Measurements from ENCODE around the gene CUL4A. TPM values are rescaled to one million over a fixed set of nuclear protein-coding genes. Genes with fewer than 3 reads are reported as not detected.

The CUL4A gene
- total RNA-seq, 2 experiments from 2014 or later = 54.6 to 56.6 TPM

DNA sequence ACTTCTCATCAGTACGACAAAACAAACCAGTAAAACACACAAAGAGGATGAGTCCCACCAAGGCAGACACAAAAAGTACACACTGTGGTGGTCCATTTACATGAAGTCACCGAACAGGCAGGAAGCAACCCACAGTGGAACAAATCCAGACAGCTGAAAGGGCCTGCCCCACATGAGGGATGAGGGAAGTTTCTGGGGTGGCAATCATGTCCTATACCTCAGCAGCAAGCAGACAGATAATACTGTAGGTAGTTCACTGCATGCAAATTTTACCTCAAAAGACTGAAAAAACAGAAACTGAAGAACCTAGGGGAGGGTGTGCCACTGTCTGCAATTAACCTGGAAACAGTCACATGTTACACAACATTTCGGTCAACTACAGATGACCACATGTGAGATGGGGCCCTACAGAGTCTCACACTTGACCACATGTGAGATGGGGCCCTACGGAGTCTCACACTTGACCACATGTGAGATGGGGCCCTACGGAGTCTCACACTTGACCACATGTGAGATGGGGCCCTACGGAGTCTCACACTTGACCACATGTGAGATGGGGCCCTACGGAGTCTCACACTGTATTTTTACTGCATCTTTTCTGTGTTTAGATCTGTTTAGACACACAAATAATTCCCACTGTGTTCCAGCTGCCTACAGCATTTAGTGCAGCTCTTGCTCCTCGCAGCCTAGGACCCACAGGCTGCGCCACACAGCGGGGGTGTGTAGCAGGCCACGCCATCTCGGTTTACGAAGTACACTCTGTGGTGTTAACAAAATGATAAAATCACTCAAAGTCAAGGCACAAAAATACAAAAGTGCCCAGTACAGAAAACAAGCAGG is 23.1 kb upstream of the CUL4A start:
- ATAC-seq (ENCODE audit: poor library complexity) (peak; percentile 30), DNase-seq (peak in 3 of 14 experiments; percentile 25 to 57 (median 31))
- Mint-ChIP-seq H3K4me1 (ENCODE audit: low read depth) (peaks cover 42% of the 10 kb centered on the region), H3K36me3 (ENCODE audit: low read depth) (peaks cover 81% of the 10 kb centered on the region), H3K4me3 (peak overlapping the region; percentile 69), H3K27me3 (no peaks in the 10 kb centered on the region), H3K27ac (peak overlapping the region; percentile 85), H3K9me3 (no peaks in the 10 kb centered on the region)
- Histone ChIP-seq H3K9me3 (ENCODE audit: control insufficient read depth in 1 of 2, insufficient read depth in 1 of 2, low read length in 2 of 2) (no peaks in the 10 kb centered on the region), H3K36me3 (ENCODE audit: insufficient read depth, low read length) (peaks cover 66% of the 10 kb centered on the region), H3K27ac (ENCODE audit: low read depth in 1 of 2, low read length in 2 of 2) (peak overlapping the region in 1 of 2 donors; percentile 9), H3K4me1 (ENCODE audit: insufficient read depth, low read length) (peaks cover 39% of the 10 kb centered on the region), H3K27me3 (ENCODE audit: control insufficient read depth in 1 of 2, insufficient read depth in 2 of 2, low read length in 2 of 2) (no peaks in the 10 kb centered on the region), H3K4me3 (ENCODE audit: low read length) (peak overlapping the region; percentile 33)
- TF ChIP-seq, protein P1, sequence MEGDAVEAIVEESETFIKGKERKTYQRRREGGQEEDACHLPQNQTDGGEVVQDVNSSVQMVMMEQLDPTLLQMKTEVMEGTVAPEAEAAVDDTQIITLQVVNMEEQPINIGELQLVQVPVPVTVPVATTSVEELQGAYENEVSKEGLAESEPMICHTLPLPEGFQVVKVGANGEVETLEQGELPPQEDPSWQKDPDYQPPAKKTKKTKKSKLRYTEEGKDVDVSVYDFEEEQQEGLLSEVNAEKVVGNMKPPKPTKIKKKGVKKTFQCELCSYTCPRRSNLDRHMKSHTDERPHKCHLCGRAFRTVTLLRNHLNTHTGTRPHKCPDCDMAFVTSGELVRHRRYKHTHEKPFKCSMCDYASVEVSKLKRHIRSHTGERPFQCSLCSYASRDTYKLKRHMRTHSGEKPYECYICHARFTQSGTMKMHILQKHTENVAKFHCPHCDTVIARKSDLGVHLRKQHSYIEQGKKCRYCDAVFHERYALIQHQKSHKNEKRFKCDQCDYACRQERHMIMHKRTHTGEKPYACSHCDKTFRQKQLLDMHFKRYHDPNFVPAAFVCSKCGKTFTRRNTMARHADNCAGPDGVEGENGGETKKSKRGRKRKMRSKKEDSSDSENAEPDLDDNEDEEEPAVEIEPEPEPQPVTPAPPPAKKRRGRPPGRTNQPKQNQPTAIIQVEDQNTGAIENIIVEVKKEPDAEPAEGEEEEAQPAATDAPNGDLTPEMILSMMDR (IDR thresholded peaks at IDR 0.05) = no peak
- intact Hi-C loops (cut with DNase I, micrococcal nuclease) = no loop called here
- CTCF ChIA-PET = interaction anchor here (1.6 kb wide), 2 partner anchors 10 to 23 kb away, joined by 3 read pairs; partner anchors contain the start of gene CUL4A
- POLR2A ChIA-PET = interaction anchor here (1.6 to 3.3 kb wide), 2 partner anchors 10 to 23 kb away, joined by 7 to 25 read pairs; partner anchors contain the start of genes CUL4A and PCID2

DNA sequence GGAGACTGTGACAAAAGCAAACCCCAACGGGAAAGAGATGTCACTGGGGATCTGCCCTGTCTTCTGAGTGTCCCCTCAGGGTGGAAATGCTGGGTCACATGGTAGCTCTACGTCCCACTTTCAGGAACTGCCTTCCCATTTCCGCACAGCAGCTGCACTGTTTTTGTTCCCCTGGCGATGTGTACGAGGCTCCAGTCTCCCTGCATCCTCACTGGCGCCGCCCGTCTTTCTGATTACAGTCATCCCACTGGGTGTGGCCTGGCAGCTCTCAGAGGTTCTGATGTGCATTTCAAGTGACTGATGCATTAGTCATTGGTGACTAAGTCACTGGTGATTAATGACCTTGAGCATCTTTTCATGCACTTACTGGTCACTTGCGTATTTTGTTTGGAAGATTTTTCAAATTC is 22.1 kb upstream of the CUL4A start:
- no peaks in the 10 kb centered on the region for H3K27me3 Mint-ChIP-seq
- Histone ChIP-seq H3K27me3 (ENCODE audit: control insufficient read depth in 1 of 2, insufficient read depth in 2 of 2, low read length in 2 of 2) (no peaks in the 10 kb centered on the region), H3K27ac (ENCODE audit: low read depth in 1 of 2, low read length in 2 of 2) (no peak overlapping the region), H3K36me3 (ENCODE audit: insufficient read depth, low read length) (peaks cover 60% of the 10 kb centered on the region), H3K9me3 (ENCODE audit: control insufficient read depth in 1 of 2, insufficient read depth in 1 of 2, low read length in 2 of 2) (no peaks in the 10 kb centered on the region), H3K4me3 (ENCODE audit: low read length) (no peak overlapping the region), H3K4me1 (ENCODE audit: insufficient read depth, low read length) (peaks cover 32% of the 10 kb centered on the region)
- H3K4me3 Mint-ChIP-seq = no peak overlapping the region
- TF ChIP-seq, protein P1 (IDR thresholded peaks at IDR 0.05) = no peak
- DNase-seq = peak in 6 of 14 experiments; percentile 24 to 72 (median 36)
- intact Hi-C loops (cut with DNase I, micrococcal nuclease) = no loop called here
- H3K4me1 Mint-ChIP-seq (ENCODE audit: low read depth) = peaks cover 42% of the 10 kb centered on the region
- no peak for ATAC-seq (ENCODE audit: poor library complexity)
- ChIA-PET CTCF (no interaction called here), POLR2A (interaction anchor here (3.3 kb wide), 1 partner anchor 22 kb away, joined by 25 read pairs; the partner anchor contains the start of genes CUL4A and PCID2)
- H3K36me3 Mint-ChIP-seq (ENCODE audit: low read depth) = peaks cover 81% of the 10 kb centered on the region
- H3K27ac Mint-ChIP-seq = peak overlapping the region; percentile 85
- no peaks in the 10 kb centered on the region for H3K9me3 Mint-ChIP-seq

DNA sequence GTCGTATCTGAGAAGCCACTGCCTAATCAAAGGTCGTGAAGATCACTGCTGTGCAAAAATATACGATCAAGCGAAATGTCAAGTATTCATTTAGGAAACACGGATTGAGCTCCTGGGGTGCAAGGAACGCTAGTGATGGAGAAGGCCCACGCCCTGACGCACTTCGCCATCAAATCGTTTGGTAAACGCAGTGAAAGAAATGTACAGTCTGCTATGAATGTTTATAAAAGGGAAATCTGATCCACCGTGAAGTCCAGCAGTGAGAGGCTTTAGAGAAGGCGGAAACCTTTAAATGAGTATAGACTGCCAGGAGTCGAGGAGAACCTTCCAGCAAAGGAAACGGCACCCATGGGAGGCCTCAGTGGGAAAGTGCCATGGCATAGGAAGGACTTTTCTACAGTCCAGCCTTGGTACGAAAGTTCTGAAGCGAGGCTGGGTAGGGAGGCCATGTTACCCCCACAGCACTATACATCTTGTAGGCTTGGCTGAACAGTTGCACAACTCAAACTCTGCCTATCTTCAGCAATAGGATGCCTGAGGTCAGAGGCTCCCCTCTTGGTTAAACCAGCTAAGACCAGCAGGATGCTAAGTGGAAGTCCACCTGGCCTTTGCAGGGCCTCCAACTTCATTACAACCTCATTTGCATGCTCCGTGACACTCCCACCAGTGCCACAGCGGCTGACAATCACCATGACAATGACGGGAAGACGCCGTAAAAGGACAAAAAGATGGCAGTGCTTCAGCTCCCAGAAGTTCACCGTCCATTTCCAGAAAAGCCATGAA is 21.3 kb upstream of the CUL4A start:
- Mint-ChIP-seq H3K4me1 (ENCODE audit: low read depth) (peaks cover 42% of the 10 kb centered on the region), H3K9me3 (no peaks in the 10 kb centered on the region), H3K27me3 (no peaks in the 10 kb centered on the region), H3K27ac (peak overlapping the region; percentile 85), H3K36me3 (ENCODE audit: low read depth) (peaks cover 83% of the 10 kb centered on the region), H3K4me3 (no peak overlapping the region)
- DNase-seq (no peak), ATAC-seq (ENCODE audit: poor library complexity) (no peak)
- TF ChIP-seq, protein P1 (IDR thresholded peaks at IDR 0.05) = no peak
- Histone ChIP-seq H3K9me3 (ENCODE audit: control insufficient read depth in 1 of 2, insufficient read depth in 1 of 2, low read length in 2 of 2) (no peaks in the 10 kb centered on the region), H3K27ac (ENCODE audit: low read depth in 1 of 2, low read length in 2 of 2) (no peak overlapping the region), H3K4me3 (ENCODE audit: low read length) (no peak overlapping the region), H3K4me1 (ENCODE audit: insufficient read depth, low read length) (peaks cover 31% of the 10 kb centered on the region), H3K36me3 (ENCODE audit: insufficient read depth, low read length) (peaks cover 64% of the 10 kb centered on the region), H3K27me3 (ENCODE audit: control insufficient read depth in 1 of 2, insufficient read depth in 2 of 2, low read length in 2 of 2) (no peaks in the 10 kb centered on the region)
- ChIA-PET POLR2A (interaction anchor here (3.3 kb wide), 1 partner anchor 21 kb away, joined by 25 read pairs; the partner anchor contains the start of genes CUL4A and PCID2), CTCF (no interaction called here)
- intact Hi-C loops (cut with DNase I, micrococcal nuclease) = no loop called here
